Thymus (tissue), 11 donors: ENCODE measurements around the gene TUBB1. TPM values are rescaled to one million over a fixed set of nuclear protein-coding genes. Genes with fewer than 3 reads are reported as not detected.
"Not testable (repeated sequence)": the region's sequence is repeated elsewhere in the genome, so short reads cannot be mapped to it uniquely, and the experiment has no call there.

ENCODE experiments used
- DNase-seq, 9 donors: peaks; one replicate each; pipeline ENCODE4 v3.0.0-alpha.2; 2013; ENCODE audit warnings: low spot score in 9 of 9, low read depth in 6 of 9, missing footprints in 1 of 9
- H3K27ac ChIP-seq, 2 donors: one replicate each; pipeline ENCODE4 v1.5.1; 2013; ENCODE audit warnings: control low read depth in 1 of 2, low read depth in 1 of 2, low read length in 1 of 2, mild to moderate bottlenecking in 1 of 2, moderate library complexity in 1 of 2
- H3K27me3 ChIP-seq, 2 donors: one replicate each; pipeline ENCODE4 v1.5.1; 2013; ENCODE audit warnings: low read length in 1 of 2; ENCODE audit not compliant: control insufficient read depth in 2 of 2, insufficient read depth in 1 of 2
- H3K36me3 ChIP-seq, 2 donors: one replicate each; pipeline ENCODE4 v1.5.1; 2013; ENCODE audit warnings: low read length in 1 of 2, mild to moderate bottlenecking in 1 of 2, moderate library complexity in 1 of 2; ENCODE audit not compliant: control insufficient read depth in 2 of 2, insufficient read depth in 2 of 2
- H3K4me1 ChIP-seq, 2 donors: one replicate each; pipeline ENCODE4 v1.5.1; 2013; ENCODE audit warnings: low read length in 2 of 2; ENCODE audit not compliant: control insufficient read depth in 2 of 2, insufficient read depth in 2 of 2
- H3K4me3 ChIP-seq, 2 donors: one replicate each; pipeline ENCODE4 v1.5.1; 2013; ENCODE audit warnings: low read length in 2 of 2, control low read depth in 1 of 2, mild to moderate bottlenecking in 1 of 2
- H3K9me3 ChIP-seq, 2 donors: one replicate each; pipeline ENCODE4 v1.5.1; 2013; ENCODE audit warnings: low read length in 1 of 2, mild to moderate bottlenecking in 1 of 2; ENCODE audit not compliant: control insufficient read depth in 2 of 2, insufficient read depth in 1 of 2
- WGBS: extraction: QIAGEN DNeasy Blood & Tissue Kit; methylation state at CpG from one replicate; pipeline ENCODE4 v1.1.7; 2013; 5-methylcytosine and 5-hydroxymethylcytosine counted together
- polyA plus RNA-seq: library from polyadenylated mRNA; stranded (reverse); fragments of 200-250 nt; gene quantifications from one replicate; pipeline ENCODE4 v1.2.3, GENCODE V29; 2013
- total RNA-seq: library from RNA; stranded (reverse); fragments of 120-200 nt; gene quantifications from one replicate; pipeline ENCODE4 v1.2.4, GENCODE V29; 2013
- donor health status: healthy.

TUBB1 gene
- total and polyA plus RNA-seq, 2 donors, result 0.14 to 0.47 TPM

DNA sequence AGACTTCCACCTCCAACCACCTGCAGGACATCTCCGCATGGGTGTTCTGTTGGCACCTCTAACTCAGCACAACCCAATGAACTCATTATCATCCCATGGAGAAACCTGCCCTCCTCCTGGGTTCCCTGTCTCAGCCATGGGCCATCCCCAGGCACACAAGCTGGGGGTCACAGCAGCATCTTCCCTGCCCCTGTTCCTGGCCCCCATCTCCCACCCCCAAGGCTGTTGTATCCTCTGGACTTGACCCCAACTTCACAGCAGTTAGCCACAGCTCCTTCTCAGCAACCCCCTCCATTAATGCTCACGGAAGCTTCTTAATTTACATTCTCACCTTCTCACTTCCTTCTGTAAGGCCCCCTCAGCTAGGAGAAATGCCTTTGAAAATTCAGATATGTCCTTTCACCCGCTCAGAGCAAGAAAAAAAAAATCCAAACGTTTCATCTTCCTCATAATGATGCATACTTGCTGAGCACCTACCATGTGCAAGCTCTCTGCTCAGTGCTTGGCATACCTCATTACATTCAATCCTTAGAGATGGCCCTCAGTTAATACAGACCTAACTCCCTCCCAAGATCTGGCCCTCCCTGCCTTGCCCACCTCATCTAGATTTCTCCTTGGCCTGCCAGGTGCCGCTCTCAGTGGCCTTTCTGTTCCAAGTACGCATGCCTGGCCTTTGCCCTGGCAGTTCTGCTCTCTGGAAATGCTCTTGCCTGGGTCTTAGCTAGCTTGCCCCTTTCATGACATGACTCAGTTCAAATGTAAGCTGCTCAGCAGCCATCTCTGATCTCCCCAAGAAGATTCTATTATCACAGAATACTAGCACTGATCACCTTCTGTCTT lies 40.7 kb upstream of the TUBB1 start:
- Histone ChIP-seq H3K9me3 (no peaks in the 10 kb centered on the region), H3K27me3 (no peaks in the 10 kb centered on the region), H3K4me1 (peaks cover 8 to 18% of the 10 kb centered on the region in 2 donors), H3K4me3 (no peak overlapping the region), H3K36me3 (no peaks in the 10 kb centered on the region), H3K27ac (no peak overlapping the region)
- 83% methylated on average over 6 of the region's 6 CpGs for WGBS
- DNase-seq, result no peak

DNA sequence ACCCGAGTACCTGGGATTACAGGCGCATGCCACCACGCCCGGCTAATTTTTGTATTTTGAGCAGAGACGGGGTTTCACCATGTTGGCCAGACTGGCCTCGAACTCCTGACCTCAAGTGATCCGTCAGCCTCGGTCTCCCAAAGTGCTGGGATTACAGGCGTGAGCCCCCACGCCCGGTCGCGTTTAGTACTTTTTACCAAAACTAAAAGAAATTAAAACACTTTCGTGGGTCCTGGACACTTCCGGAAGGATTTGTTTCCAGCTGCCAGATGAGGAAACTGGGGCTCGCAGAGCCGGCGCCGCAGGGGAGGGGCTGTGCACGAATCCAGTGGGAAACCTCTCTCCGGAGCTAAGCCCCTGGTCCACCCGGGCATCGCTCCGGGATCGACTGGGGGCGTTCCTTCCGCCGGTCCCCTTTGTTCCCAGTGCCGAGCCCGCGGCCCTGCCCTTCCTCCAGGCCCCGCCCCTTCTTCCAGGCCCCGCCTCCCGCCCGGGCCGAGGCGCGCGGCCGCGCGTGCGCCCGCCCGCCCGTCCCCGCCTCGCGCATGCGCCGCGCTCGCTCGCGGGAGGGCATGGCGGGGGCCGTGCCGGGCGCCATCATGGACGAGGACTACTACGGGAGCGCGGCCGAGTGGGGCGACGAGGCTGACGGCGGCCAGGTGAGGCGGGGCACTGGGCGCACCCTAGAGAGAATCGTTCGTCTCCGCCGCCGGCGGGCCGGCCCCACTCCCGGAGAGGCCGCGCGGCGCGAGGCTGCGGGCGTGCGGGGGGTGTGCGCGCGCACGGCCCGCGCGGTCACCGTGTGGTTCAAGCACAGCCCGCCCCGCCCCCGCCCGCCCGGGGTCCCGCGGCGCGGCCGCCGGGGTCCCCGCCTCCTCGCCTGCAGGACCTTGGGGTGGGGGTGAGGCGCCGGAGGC lies 38.3 kb upstream of the TUBB1 start, which contains the start of gene NELFCD:
NELFCD (plus strand) TSS at position 546 of the 917 bp plus-strand sequence; CDS start at position 600, 54 bp downstream.
- Histone ChIP-seq H3K4me1 (peaks cover 12 to 22% of the 10 kb centered on the region in 2 donors), H3K9me3 (no peaks in the 10 kb centered on the region), H3K4me3 (peak within 1 kb of the TSS; percentile 80 to 97), H3K36me3 (peaks cover 0 to 2% of the 10 kb centered on the region in 2 donors), H3K27ac (peak within 1 kb of the TSS; percentile 47 to 92), H3K27me3 (no peaks in the 10 kb centered on the region)
- 7% methylated on average over 109 of the region's 109 CpGs for WGBS
- DNase-seq, result peak; percentile 45 to 90 (median 80)

GRCh38 chr20:58981628-58982364 lies 37.4 kb upstream of the TUBB1 start:
- Histone ChIP-seq H3K9me3 (no peaks in the 10 kb centered on the region), H3K27ac (peak overlapping the region; percentile 47 to 92), H3K27me3 (no peaks in the 10 kb centered on the region), H3K4me3 (peak overlapping the region; percentile 64 to 97), H3K36me3 (peaks cover 4 to 10% of the 10 kb centered on the region in 2 donors), H3K4me1 (peaks cover 12 to 22% of the 10 kb centered on the region in 2 donors)
- peak in 5 of 9 donors; percentile 7 to 49 (median 16) for DNase-seq
- 29% methylated on average over 29 of the region's 29 CpGs for WGBS

DNA sequence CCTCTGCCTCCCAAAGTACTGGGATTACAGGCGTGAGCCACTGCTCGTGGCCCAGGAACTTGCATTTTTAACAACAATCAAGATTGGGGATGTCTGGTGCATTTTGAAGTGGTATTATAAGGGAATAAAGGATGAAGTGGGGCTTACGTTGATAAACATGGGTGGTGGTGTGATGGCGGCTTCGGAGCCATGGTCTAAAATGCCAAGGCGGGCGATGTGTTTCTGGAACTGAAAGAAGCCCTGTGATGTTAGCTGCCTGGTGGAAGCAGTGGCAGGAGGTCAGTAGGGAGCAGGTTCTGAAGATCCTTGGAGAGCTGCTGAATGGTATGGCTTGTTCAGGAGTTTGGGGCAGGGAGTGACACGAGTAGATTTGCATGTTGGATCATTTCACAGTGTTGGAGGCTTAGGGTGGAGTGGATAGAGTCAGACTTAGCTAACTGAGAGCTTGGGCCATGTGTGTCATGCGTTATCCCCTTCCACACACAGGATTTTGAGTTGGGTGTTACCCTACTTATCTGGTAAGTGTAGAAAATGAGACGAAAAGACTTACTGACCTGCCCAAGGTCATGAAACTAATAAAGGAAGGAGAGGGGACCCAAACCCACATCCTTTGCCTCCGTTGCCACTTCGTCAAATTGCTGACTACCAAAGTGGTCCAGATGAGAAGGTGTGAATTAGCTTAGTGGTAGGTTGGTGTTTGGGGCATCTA lies 36.7 kb upstream of the TUBB1 start:
- Histone ChIP-seq H3K27ac (no peak overlapping the region), H3K27me3 (no peaks in the 10 kb centered on the region), H3K4me3 (no peak overlapping the region), H3K4me1 (peaks cover 12 to 22% of the 10 kb centered on the region in 2 donors), H3K36me3 (peaks cover 10 to 18% of the 10 kb centered on the region in 2 donors), H3K9me3 (no peaks in the 10 kb centered on the region)
- no peak for DNase-seq
- WGBS, result 96% methylated on average over 12 of the region's 12 CpGs

DNA sequence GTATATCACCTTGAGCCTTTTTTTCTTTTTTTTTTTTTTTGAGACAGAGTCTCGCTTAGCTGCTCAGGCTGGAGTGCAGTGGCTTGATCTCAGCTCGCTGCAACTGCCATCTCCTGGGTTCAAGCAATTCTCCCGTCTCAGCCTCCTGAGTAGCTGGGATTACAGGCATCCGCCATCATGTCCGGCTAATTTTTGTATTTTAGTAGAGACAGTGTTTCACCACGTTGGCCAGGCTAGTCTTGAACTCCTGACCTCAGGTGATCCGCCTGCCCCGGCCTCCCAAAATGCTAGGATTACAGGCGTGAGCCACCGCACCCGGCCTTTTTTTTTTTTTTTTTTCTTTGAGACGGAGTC lies 36.1 kb upstream of the TUBB1 start:
- H3K4me3 ChIP-seq, DNase-seq, H3K27ac ChIP-seq, H3K27me3 ChIP-seq, H3K9me3 ChIP-seq: not testable (repeated sequence)
- 96% methylated on average over 12 of the region's 12 CpGs for WGBS
- Histone ChIP-seq H3K4me1 (peaks cover 12 to 22% of the 10 kb centered on the region in 2 donors), H3K36me3 (peaks cover 16 to 23% of the 10 kb centered on the region in 2 donors)

- Histone ChIP-seq H3K4me3 (no peak overlapping the region), H3K36me3 (peaks cover 31 to 39% of the 10 kb centered on the region in 2 donors), H3K4me1 (peaks cover 12 to 22% of the 10 kb centered on the region in 2 donors), H3K9me3 (no peaks in the 10 kb centered on the region), H3K27ac (no peak overlapping the region), H3K27me3 (no peaks in the 10 kb centered on the region)
- 97% methylated on average over 6 of the region's 6 CpGs for WGBS
- no peak for DNase-seq
These were observed 34.5 kb upstream of the TUBB1 start for GRCh38 chr20:58984691-58985090.

GRCh38 chr20:58985656-58986055 lies 33.6 kb upstream of the TUBB1 start:
- Histone ChIP-seq H3K36me3 (peaks cover 38 to 48% of the 10 kb centered on the region in 2 donors), H3K4me3 (no peak overlapping the region), H3K27ac (no peak overlapping the region), H3K4me1 (peaks cover 12 to 19% of the 10 kb centered on the region in 2 donors), H3K9me3 (no peaks in the 10 kb centered on the region), H3K27me3 (no peaks in the 10 kb centered on the region)
- no peak for DNase-seq
- 97% methylated on average over 5 of the region's 5 CpGs for WGBS

GRCh38 chr20:58986286-58986967 lies 32.8 kb upstream of the TUBB1 start:
- no peaks in the 10 kb centered on the region for H3K27me3 ChIP-seq
- H3K4me3 ChIP-seq, result no peak overlapping the region
- no peak overlapping the region for H3K27ac ChIP-seq
- no peaks in the 10 kb centered on the region for H3K9me3 ChIP-seq
- WGBS, result 96% methylated on average over 9 of the region's 9 CpGs
- no peak for DNase-seq
- H3K4me1 ChIP-seq, result peaks cover 12 to 17% of the 10 kb centered on the region in 2 donors
- H3K36me3 ChIP-seq, result peaks cover 45 to 55% of the 10 kb centered on the region in 2 donors
